GM19351 (cell line): ENCODE measurements around the gene SPDYE2.
"Not testable (repeated sequence)": the region's sequence is repeated elsewhere in the genome, so short reads cannot be mapped to it uniquely, and the experiment has no call there.

ENCODE experiments used
- ATAC-seq: cut with Tn5 transposase; IDR thresholded peaks from one replicate; pipeline ENCODE4 v1.9.1; 2021; ENCODE audit warnings: mild to moderate bottlenecking, moderate library complexity; ENCODE audit not compliant: unreplicated experiment

SPDYE2 gene

GRCh38 chr7:102535062-102535615, 15.9 kb upstream of the SPDYE2 start:
- not testable (repeated sequence) for ATAC-seq

- not testable (repeated sequence) for ATAC-seq
These were observed 10.4 kb upstream of the SPDYE2 start for GRCh38 chr7:102540604-102541003.

- ATAC-seq: not testable (repeated sequence)
These were observed 8.9 kb upstream of the SPDYE2 start for GRCh38 chr7:102542083-102542482.

GRCh38 chr7:102542771-102543170, 8.3 kb upstream of the SPDYE2 start:
- ATAC-seq: not testable (repeated sequence)

GRCh38 chr7:102543596-102543995, 7.4 kb upstream of the SPDYE2 start, which contains the start of gene UPK3BL2:
UPK3BL2 (minus strand) TSS chr7:102543696; CDS start chr7:102543636, 60 bp downstream.
- ATAC-seq: not testable (repeated sequence)

- ATAC-seq: not testable (repeated sequence)
These were observed 6.7 kb upstream of the SPDYE2 start for GRCh38 chr7:102544372-102544771.

GRCh38 chr7:102545288-102545687, 5.7 kb upstream of the SPDYE2 start:
- not testable (repeated sequence) for ATAC-seq

GRCh38 chr7:102546353-102546752, 4.7 kb upstream of the SPDYE2 start:
- peak; percentile 90 for ATAC-seq

GRCh38 chr7:102568620-102569019, 17.6 kb downstream of the SPDYE2 start:
- not testable (repeated sequence) for ATAC-seq

- ATAC-seq: peak; percentile 93
These were observed 21.5 kb downstream of the SPDYE2 start, which contains the start of gene POLR2J3 for GRCh38 chr7:102572261-102573239. POLR2J3 (minus strand) TSS chr7:102572583; CDS start chr7:102572521, 62 bp downstream.

- ATAC-seq: not testable (repeated sequence)
These were observed 23.6 kb downstream of the SPDYE2 start for GRCh38 chr7:102574607-102575006.

- not testable (repeated sequence) for ATAC-seq
These were observed 25.3 kb downstream of the SPDYE2 start for GRCh38 chr7:102576363-102576762.

- not testable (repeated sequence) for ATAC-seq
These were observed 26.6 kb downstream of the SPDYE2 start for GRCh38 chr7:102577315-102578240.

GRCh38 chr7:102578486-102578885, 27.5 kb downstream of the SPDYE2 start:
- not testable (repeated sequence) for ATAC-seq

- ATAC-seq: not testable (repeated sequence)
These were observed 30.7 kb downstream of the SPDYE2 start for GRCh38 chr7:102581722-102582121.

GRCh38 chr7:102583495-102583894, 32.5 kb downstream of the SPDYE2 start:
- not testable (repeated sequence) for ATAC-seq

- ATAC-seq: peak; percentile 53
These were observed 38.8 kb downstream of the SPDYE2 start for GRCh38 chr7:102589857-102590256.

GRCh38 chr7:102592477-102593019, 41.5 kb downstream of the SPDYE2 start:
- ATAC-seq: peak; percentile 58

GRCh38 chr7:102593637-102594334, 42.8 kb downstream of the SPDYE2 start:
- peak; percentile 59 for ATAC-seq

GRCh38 chr7:102596036-102596435, 45.0 kb downstream of the SPDYE2 start:
- not testable (repeated sequence) for ATAC-seq
